Measurements from ENCODE around the gene CFAP299.

DNA sequence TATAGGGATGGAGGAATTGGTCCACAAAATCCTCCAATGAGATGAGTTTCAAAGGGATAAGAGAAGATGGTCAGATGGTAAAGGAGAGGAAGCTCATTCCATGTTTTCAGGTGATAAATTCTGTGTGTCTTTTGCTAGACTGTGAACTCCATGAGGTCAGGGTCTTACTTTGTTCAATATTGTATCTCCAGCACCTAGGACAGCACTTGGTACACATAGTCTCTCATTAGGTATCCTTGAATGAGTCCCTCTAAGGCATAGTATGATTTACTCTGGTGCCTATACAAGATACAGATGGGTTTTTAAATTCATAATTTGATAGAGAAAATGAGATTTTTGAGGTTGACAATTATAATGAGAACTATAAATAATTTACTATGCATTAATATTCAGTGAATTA is 510.7 kb downstream of the CFAP299 start:
- no peak for TF ChIP-seq SP2 (IDR thresholded peaks at IDR 0.05; ENCODE audit: extremely low read depth, low read depth, low read length, poor library complexity, severe bottlenecking)
- TF ChIP-seq HNRNPK (IDR thresholded peaks at IDR 0.05; ENCODE audit: low read depth, low read length, poor library complexity, severe bottlenecking), result no peak
- no peak for TF ChIP-seq NR2F6 (CRISPR knock-in tag; IDR thresholded peaks at IDR 0.05)
- no peak for TF ChIP-seq CEBPG (CRISPR knock-in tag; IDR thresholded peaks at IDR 0.05)
- TF ChIP-seq CEBPG (tag; conservative IDR thresholded peaks at IDR 0.05 in 1 of 2, IDR thresholded peaks at IDR 0.05 in 1 of 2), result no peak
- TF ChIP-seq POLR2A (conservative IDR thresholded peaks at IDR 0.05), result no peak
- no peak for TF ChIP-seq MAFF (IDR thresholded peaks at IDR 0.05; ENCODE audit: low read length)
- TF ChIP-seq HOXB6 (CRISPR knock-in tag; IDR thresholded peaks at IDR 0.05; ENCODE audit: borderline replicate concordance), result no peak
- TF ChIP-seq JUN (IDR thresholded peaks at IDR 0.05; ENCODE audit: borderline replicate concordance, low read depth, low read length), result no peak
- TF ChIP-seq JUN (CRISPR knock-in tag; IDR thresholded peaks at IDR 0.05; ENCODE audit: borderline replicate concordance), result no peak
- no peak for TF ChIP-seq SRF (CRISPR knock-in tag; IDR thresholded peaks at IDR 0.05)
- TF ChIP-seq ZNF121 (CRISPR knock-in tag; conservative IDR thresholded peaks at IDR 0.05), result no peak
- no peak for TF ChIP-seq POLR2AphosphoS2 (IDR thresholded peaks at IDR 0.05; ENCODE audit: low read length)
- no peak for TF ChIP-seq ZNF274 (IDR thresholded peaks at IDR 0.05; ENCODE audit: borderline replicate concordance, low read depth, low read length)
- no peak for TF ChIP-seq ZFP1 (CRISPR knock-in tag; IDR thresholded peaks at IDR 0.05)
- TF ChIP-seq ETV5 (CRISPR knock-in tag; IDR thresholded peaks at IDR 0.05; ENCODE audit: low read depth), result no peak

All from K562 (cell line).